ENCODE data around the gene FARS2.

GRCh38 chr6:5411414-5411813, 150.1 kb downstream of the FARS2 start:
- TF ChIP-seq SP1 (CRISPR knock-in tag; conservative IDR thresholded peaks at IDR 0.05) (no peak), TEAD4 (CRISPR knock-in tag; IDR thresholded peaks at IDR 0.05) (no peak), ZNF121 (CRISPR knock-in tag; IDR thresholded peaks at IDR 0.05) (no peak), CTCF (IDR thresholded peaks at IDR 0.05) (no peak), USF1 (CRISPR knock-in tag; IDR thresholded peaks at IDR 0.05) (no peak), ATF3 (CRISPR knock-in tag; conservative IDR thresholded peaks at IDR 0.05) (no peak), ZNF138 (CRISPR knock-in tag; conservative IDR thresholded peaks at IDR 0.05) (no peak), E2F4 (CRISPR knock-in tag; IDR thresholded peaks at IDR 0.05; ENCODE audit: borderline replicate concordance, low read depth) (no peak), NR1H2 (CRISPR knock-in tag; IDR thresholded peaks at IDR 0.05) (no peak), ATF6 (CRISPR knock-in tag; IDR thresholded peaks at IDR 0.05) (no peak)
- TF ChIP-seq, protein P1, sequence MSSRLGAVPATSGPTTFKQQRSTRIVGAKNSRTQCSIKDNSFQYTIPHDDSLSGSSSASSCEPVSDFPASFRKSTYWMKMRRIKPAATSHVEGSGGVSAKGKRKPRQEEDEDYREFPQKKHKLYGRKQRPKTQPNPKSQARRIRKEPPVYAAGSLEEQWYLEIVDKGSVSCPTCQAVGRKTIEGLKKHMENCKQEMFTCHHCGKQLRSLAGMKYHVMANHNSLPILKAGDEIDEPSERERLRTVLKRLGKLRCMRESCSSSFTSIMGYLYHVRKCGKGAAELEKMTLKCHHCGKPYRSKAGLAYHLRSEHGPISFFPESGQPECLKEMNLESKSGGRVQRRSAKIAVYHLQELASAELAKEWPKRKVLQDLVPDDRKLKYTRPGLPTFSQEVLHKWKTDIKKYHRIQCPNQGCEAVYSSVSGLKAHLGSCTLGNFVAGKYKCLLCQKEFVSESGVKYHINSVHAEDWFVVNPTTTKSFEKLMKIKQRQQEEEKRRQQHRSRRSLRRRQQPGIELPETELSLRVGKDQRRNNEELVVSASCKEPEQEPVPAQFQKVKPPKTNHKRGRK (CRISPR knock-in tag; IDR thresholded peaks at IDR 0.05; ENCODE audit: borderline replicate concordance) = no peak
- TF ChIP-seq, protein P2, sequence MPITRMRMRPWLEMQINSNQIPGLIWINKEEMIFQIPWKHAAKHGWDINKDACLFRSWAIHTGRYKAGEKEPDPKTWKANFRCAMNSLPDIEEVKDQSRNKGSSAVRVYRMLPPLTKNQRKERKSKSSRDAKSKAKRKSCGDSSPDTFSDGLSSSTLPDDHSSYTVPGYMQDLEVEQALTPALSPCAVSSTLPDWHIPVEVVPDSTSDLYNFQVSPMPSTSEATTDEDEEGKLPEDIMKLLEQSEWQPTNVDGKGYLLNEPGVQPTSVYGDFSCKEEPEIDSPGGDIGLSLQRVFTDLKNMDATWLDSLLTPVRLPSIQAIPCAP (CRISPR knock-in tag; IDR thresholded peaks at IDR 0.05) = no peak

Data from WTC11 (cell line).